NK-92 treated with Interleukin-12 subunit alpha and Interleukin-12 subunit beta, amount 100 ng/mL, for 24 hours (cell line): Measurements from ENCODE around the gene ANXA6.

Experiments used
- DNase-seq: peaks from one replicate; lab custom pipeline; 2025; lab: John Stamatoyannopoulos, UW

The ANXA6 gene

GRCh38 chr5:151081431-151082281 is 75.9 kb downstream of the ANXA6 start:
- DNase-seq, result no peak

- peak; percentile 93 for DNase-seq
Measured at GRCh38 chr5:151080613-151081430, 76.8 kb downstream of the ANXA6 start, which contains the start of gene TNIP1. TNIP1 (minus strand) TSS chr5:151081034; CDS start chr5:151065095, 15,939 bp downstream.

- DNase-seq, result no peak
Measured at GRCh38 chr5:151079838-151080612, 77.6 kb downstream of the ANXA6 start.

- DNase-seq, result no peak
Measured at GRCh38 chr5:151078490-151079262, 78.9 kb downstream of the ANXA6 start.

- DNase-seq, result no peak
Measured at GRCh38 chr5:151077967-151078366, 79.6 kb downstream of the ANXA6 start.

- no peak for DNase-seq
Measured at GRCh38 chr5:151077419-151077818, 80.2 kb downstream of the ANXA6 start.

- DNase-seq, result no peak
Measured at GRCh38 chr5:151076616-151077015, 81.0 kb downstream of the ANXA6 start.

- DNase-seq, result no peak
Measured at GRCh38 chr5:151075698-151076331, 81.8 kb downstream of the ANXA6 start.

- no peak for DNase-seq
Measured at GRCh38 chr5:151074557-151074956, 83.0 kb downstream of the ANXA6 start.

GRCh38 chr5:151073280-151073679 is 84.3 kb downstream of the ANXA6 start:
- DNase-seq, result no peak

GRCh38 chr5:151072630-151073025 is 85.0 kb downstream of the ANXA6 start:
- no peak for DNase-seq

GRCh38 chr5:151071848-151072629 is 85.5 kb downstream of the ANXA6 start:
- no peak for DNase-seq

- DNase-seq, result no peak
Measured at GRCh38 chr5:151071021-151071420, 86.6 kb downstream of the ANXA6 start.

GRCh38 chr5:151070449-151070848 is 87.1 kb downstream of the ANXA6 start:
- DNase-seq, result no peak

- DNase-seq, result no peak
Measured at GRCh38 chr5:151068433-151069197, 89.0 kb downstream of the ANXA6 start.

GRCh38 chr5:151067632-151068432 is 89.7 kb downstream of the ANXA6 start:
- no peak for DNase-seq

GRCh38 chr5:151066920-151067319 is 90.7 kb downstream of the ANXA6 start:
- no peak for DNase-seq

GRCh38 chr5:151065609-151066008 is 92.0 kb downstream of the ANXA6 start:
- DNase-seq, result no peak
